IPS-15b (cell line): ENCODE measurements around the gene LIX1L.
A peak's percentile ranks its signal among the peaks of the same experiment; 100 is the strongest.

ENCODE experiments used
- H3K27me3 ChIP-seq: one replicate; pipeline ENCODE4 v1.6.1; 2013; ENCODE audit warnings: low read length; ENCODE audit not compliant: control insufficient read depth, insufficient read depth
- H3K36me3 ChIP-seq: one replicate; pipeline ENCODE4 v1.6.1; 2013; ENCODE audit warnings: low read length; ENCODE audit not compliant: control insufficient read depth, insufficient read depth
- H3K4me1 ChIP-seq: one replicate; pipeline ENCODE4 v1.6.1; 2013; ENCODE audit warnings: mild to moderate bottlenecking, low read length; ENCODE audit not compliant: control insufficient read depth, insufficient read depth
- H3K4me3 ChIP-seq: one replicate; pipeline ENCODE4 v1.5.1; 2013; ENCODE audit warnings: low read depth, low read length
- H3K9ac ChIP-seq: one replicate; pipeline ENCODE4 v1.6.1; 2013; ENCODE audit warnings: low read depth, mild to moderate bottlenecking, low read length
- H3K9me3 ChIP-seq: one replicate; pipeline ENCODE4 v1.6.1; 2013; ENCODE audit warnings: mild to moderate bottlenecking, low read length; ENCODE audit not compliant: control insufficient read depth, insufficient read depth

LIX1L gene

GRCh38 chr1:145959333-145959732 is 1.5 kb upstream of the LIX1L start:
- H3K4me1 ChIP-seq = peaks cover 10% of the 10 kb centered on the region
- peak overlapping the region; percentile 88 for H3K4me3 ChIP-seq
- H3K27me3 ChIP-seq = peaks cover 86% of the 10 kb centered on the region
- no peaks in the 10 kb centered on the region for H3K9me3 ChIP-seq
- H3K36me3 ChIP-seq = no peaks in the 10 kb centered on the region
- H3K9ac ChIP-seq = no peak overlapping the region

GRCh38 chr1:145958734-145959133 is 917 bp upstream of the LIX1L start:
- Histone ChIP-seq H3K36me3 (no peaks in the 10 kb centered on the region), H3K27me3 (peaks cover 81% of the 10 kb centered on the region), H3K4me3 (no peak overlapping the region)

GRCh38 chr1:145956781-145957442 is 905 bp downstream of the LIX1L start:
- peak overlapping the region; percentile 75 for H3K4me3 ChIP-seq
- H3K9me3 ChIP-seq = no peaks in the 10 kb centered on the region
- no peak overlapping the region for H3K9ac ChIP-seq
- H3K36me3 ChIP-seq = no peaks in the 10 kb centered on the region
- H3K27me3 ChIP-seq = peaks cover 68% of the 10 kb centered on the region
- peaks cover 4% of the 10 kb centered on the region for H3K4me1 ChIP-seq

More at GRCh38 chr1:145958734-145959133, 917 bp upstream of the LIX1L start:
- Histone ChIP-seq H3K9me3 (no peaks in the 10 kb centered on the region), H3K4me1 (peaks cover 10% of the 10 kb centered on the region), H3K9ac (no peak overlapping the region)

GRCh38 chr1:145956361-145956760 is 1.5 kb downstream of the LIX1L start:
- peaks cover 4% of the 10 kb centered on the region for H3K4me1 ChIP-seq
- H3K36me3 ChIP-seq = no peaks in the 10 kb centered on the region
- no peak overlapping the region for H3K4me3 ChIP-seq
- H3K9me3 ChIP-seq = no peaks in the 10 kb centered on the region
- H3K27me3 ChIP-seq = peaks cover 63% of the 10 kb centered on the region
- H3K9ac ChIP-seq = no peak overlapping the region

- no peak overlapping the region for H3K4me3 ChIP-seq
- no peaks in the 10 kb centered on the region for H3K36me3 ChIP-seq
- H3K9me3 ChIP-seq = no peaks in the 10 kb centered on the region
- peaks cover 4% of the 10 kb centered on the region for H3K4me1 ChIP-seq
- H3K27me3 ChIP-seq = peaks cover 57% of the 10 kb centered on the region
- no peak overlapping the region for H3K9ac ChIP-seq
Measured at GRCh38 chr1:145955436-145955835, 2.4 kb downstream of the LIX1L start.

- Histone ChIP-seq H3K9ac (no peak overlapping the region), H3K4me1 (no peaks in the 10 kb centered on the region), H3K36me3 (no peaks in the 10 kb centered on the region), H3K4me3 (no peak overlapping the region), H3K27me3 (peaks cover 44% of the 10 kb centered on the region), H3K9me3 (no peaks in the 10 kb centered on the region)
Measured at GRCh38 chr1:145953861-145954260, 4.0 kb downstream of the LIX1L start.

- H3K27me3 ChIP-seq = peaks cover 35% of the 10 kb centered on the region
- H3K9ac ChIP-seq = no peak overlapping the region
- H3K36me3 ChIP-seq = no peaks in the 10 kb centered on the region
- peaks cover under 1% of the 10 kb centered on the region for H3K4me1 ChIP-seq
- H3K9me3 ChIP-seq = no peaks in the 10 kb centered on the region
- H3K4me3 ChIP-seq = no peak overlapping the region
Measured at GRCh38 chr1:145952903-145953302, 4.9 kb downstream of the LIX1L start.

GRCh38 chr1:145951526-145951925 is 6.3 kb downstream of the LIX1L start:
- H3K9ac ChIP-seq = no peak overlapping the region
- no peaks in the 10 kb centered on the region for H3K36me3 ChIP-seq
- no peaks in the 10 kb centered on the region for H3K9me3 ChIP-seq
- H3K4me1 ChIP-seq = peaks cover 9% of the 10 kb centered on the region
- H3K4me3 ChIP-seq = no peak overlapping the region
- peaks cover 26% of the 10 kb centered on the region for H3K27me3 ChIP-seq

GRCh38 chr1:145949219-145949618 is 8.6 kb downstream of the LIX1L start:
- Histone ChIP-seq H3K36me3 (no peaks in the 10 kb centered on the region), H3K4me1 (peaks cover 9% of the 10 kb centered on the region), H3K9me3 (no peaks in the 10 kb centered on the region), H3K4me3 (no peak overlapping the region), H3K27me3 (peaks cover 4% of the 10 kb centered on the region), H3K9ac (no peak overlapping the region)

- Histone ChIP-seq H3K9me3 (no peaks in the 10 kb centered on the region), H3K27me3 (no peaks in the 10 kb centered on the region), H3K36me3 (no peaks in the 10 kb centered on the region), H3K4me1 (peaks cover 9% of the 10 kb centered on the region), H3K9ac (no peak overlapping the region), H3K4me3 (no peak overlapping the region)
Measured at GRCh38 chr1:145947551-145947950, 10.3 kb downstream of the LIX1L start.

- no peak overlapping the region for H3K9ac ChIP-seq
- no peaks in the 10 kb centered on the region for H3K27me3 ChIP-seq
- no peak overlapping the region for H3K4me3 ChIP-seq
- peaks cover 9% of the 10 kb centered on the region for H3K4me1 ChIP-seq
- no peaks in the 10 kb centered on the region for H3K9me3 ChIP-seq
- H3K36me3 ChIP-seq = no peaks in the 10 kb centered on the region
Measured at GRCh38 chr1:145946477-145946986, 11.3 kb downstream of the LIX1L start.

- Histone ChIP-seq H3K9me3 (no peaks in the 10 kb centered on the region), H3K36me3 (no peaks in the 10 kb centered on the region)
Measured at GRCh38 chr1:145944532-145944931, 13.3 kb downstream of the LIX1L start.

More at GRCh38 chr1:145944532-145944931, 13.3 kb downstream of the LIX1L start:
- Histone ChIP-seq H3K27me3 (no peaks in the 10 kb centered on the region), H3K4me1 (peaks cover 9% of the 10 kb centered on the region), H3K9ac (no peak overlapping the region), H3K4me3 (no peak overlapping the region)
